Mucosa of stomach (tissue), 1 donor: ENCODE results near the gene TRNT1.

Experiments
- H3K27me3 ChIP-seq: one replicate; pipeline ENCODE4 v1.7.0; 2013; ENCODE audit warnings: mild to moderate bottlenecking, low read length; ENCODE audit not compliant: control insufficient read depth, insufficient read depth
- H3K36me3 ChIP-seq: one replicate; pipeline ENCODE4 v1.7.0; 2013; ENCODE audit warnings: low read length; ENCODE audit not compliant: control insufficient read depth, insufficient read depth
- H3K4me1 ChIP-seq: one replicate; pipeline ENCODE4 v1.7.0; 2013; ENCODE audit warnings: mild to moderate bottlenecking, low read length; ENCODE audit not compliant: control insufficient read depth, insufficient read depth
- H3K4me3 ChIP-seq: one replicate; pipeline ENCODE4 v1.7.0; 2013; ENCODE audit warnings: low read length
- H3K9ac ChIP-seq: one replicate; pipeline ENCODE4 v1.7.0; 2013; ENCODE audit warnings: mild to moderate bottlenecking, low read length, moderate library complexity
- H3K9me3 ChIP-seq: one replicate; pipeline ENCODE4 v1.7.0; 2013; ENCODE audit warnings: mild to moderate bottlenecking, low read length, moderate library complexity; ENCODE audit not compliant: control insufficient read depth
- donor health status: Pancreatic carcinoma.

The TRNT1 gene

GRCh38 chr3:3157484-3157883 lies 30.7 kb downstream of the TRNT1 start:
- Histone ChIP-seq H3K9ac (no peak overlapping the region), H3K36me3 (peaks cover 6% of the 10 kb centered on the region), H3K9me3 (no peaks in the 10 kb centered on the region), H3K4me1 (no peaks in the 10 kb centered on the region), H3K27me3 (no peaks in the 10 kb centered on the region), H3K4me3 (no peak overlapping the region)

GRCh38 chr3:3160826-3161225 lies 34.1 kb downstream of the TRNT1 start:
- H3K36me3 ChIP-seq, result peaks cover 3% of the 10 kb centered on the region
- no peak overlapping the region for H3K9ac ChIP-seq
- no peaks in the 10 kb centered on the region for H3K27me3 ChIP-seq
- H3K4me1 ChIP-seq, result no peaks in the 10 kb centered on the region
- H3K9me3 ChIP-seq, result no peaks in the 10 kb centered on the region
- no peak overlapping the region for H3K4me3 ChIP-seq

- no peaks in the 10 kb centered on the region for H3K4me1 ChIP-seq
- no peaks in the 10 kb centered on the region for H3K27me3 ChIP-seq
- H3K4me3 ChIP-seq, result no peak overlapping the region
- no peak overlapping the region for H3K9ac ChIP-seq
- H3K9me3 ChIP-seq, result no peaks in the 10 kb centered on the region
- H3K36me3 ChIP-seq, result peaks cover 4% of the 10 kb centered on the region
These were observed 38.5 kb downstream of the TRNT1 start for GRCh38 chr3:3165241-3165640.

- Histone ChIP-seq H3K9ac (no peak overlapping the region), H3K27me3 (no peaks in the 10 kb centered on the region), H3K36me3 (peaks cover 4% of the 10 kb centered on the region), H3K4me1 (no peaks in the 10 kb centered on the region), H3K9me3 (no peaks in the 10 kb centered on the region), H3K4me3 (no peak overlapping the region)
These were observed 38.9 kb downstream of the TRNT1 start for GRCh38 chr3:3165650-3166049.

- Histone ChIP-seq H3K4me3 (no peak overlapping the region), H3K4me1 (peaks cover 7% of the 10 kb centered on the region), H3K27me3 (no peaks in the 10 kb centered on the region), H3K9ac (no peak overlapping the region), H3K36me3 (no peaks in the 10 kb centered on the region), H3K9me3 (no peaks in the 10 kb centered on the region)
These were observed 44.3 kb downstream of the TRNT1 start for GRCh38 chr3:3170998-3171397.

- H3K9ac ChIP-seq, result no peak overlapping the region
- no peaks in the 10 kb centered on the region for H3K36me3 ChIP-seq
- H3K4me1 ChIP-seq, result peaks cover 7% of the 10 kb centered on the region
- H3K27me3 ChIP-seq, result no peaks in the 10 kb centered on the region
- no peaks in the 10 kb centered on the region for H3K9me3 ChIP-seq
- no peak overlapping the region for H3K4me3 ChIP-seq
These were observed 45.9 kb downstream of the TRNT1 start for GRCh38 chr3:3172627-3173026.

- Histone ChIP-seq H3K4me1 (peaks cover 10% of the 10 kb centered on the region), H3K4me3 (no peak overlapping the region), H3K36me3 (no peaks in the 10 kb centered on the region), H3K27me3 (no peaks in the 10 kb centered on the region), H3K9ac (no peak overlapping the region), H3K9me3 (no peaks in the 10 kb centered on the region)
These were observed 51.2 kb downstream of the TRNT1 start for GRCh38 chr3:3177861-3178497.

GRCh38 chr3:3178498-3179328 lies 52.0 kb downstream of the TRNT1 start:
- peak overlapping the region; percentile 95 for H3K4me3 ChIP-seq
- H3K27me3 ChIP-seq, result no peaks in the 10 kb centered on the region
- H3K4me1 ChIP-seq, result peaks cover 10% of the 10 kb centered on the region
- no peaks in the 10 kb centered on the region for H3K36me3 ChIP-seq
- no peaks in the 10 kb centered on the region for H3K9me3 ChIP-seq
- peak overlapping the region; percentile 79 for H3K9ac ChIP-seq

GRCh38 chr3:3179407-3180094 lies 52.8 kb downstream of the TRNT1 start, which contains the start of gene CRBN:
Gene CRBN, minus strand, starts transcription at chr3:3179691. Its CDS starts 4 bp downstream, at chr3:3179687.
- Histone ChIP-seq H3K36me3 (no peaks in the 10 kb centered on the region), H3K27me3 (no peaks in the 10 kb centered on the region), H3K4me3 (peak within 1 kb of the TSS; percentile 95), H3K4me1 (peaks cover 10% of the 10 kb centered on the region), H3K9me3 (no peaks in the 10 kb centered on the region), H3K9ac (peak within 1 kb of the TSS; percentile 79)

- peaks cover 10% of the 10 kb centered on the region for H3K4me1 ChIP-seq
- no peak overlapping the region for H3K9ac ChIP-seq
- no peak overlapping the region for H3K4me3 ChIP-seq
- H3K36me3 ChIP-seq, result no peaks in the 10 kb centered on the region
- H3K27me3 ChIP-seq, result no peaks in the 10 kb centered on the region
- no peaks in the 10 kb centered on the region for H3K9me3 ChIP-seq
These were observed 53.7 kb downstream of the TRNT1 start for GRCh38 chr3:3180456-3180855.

- H3K27me3 ChIP-seq, result no peaks in the 10 kb centered on the region
- no peaks in the 10 kb centered on the region for H3K9me3 ChIP-seq
- no peaks in the 10 kb centered on the region for H3K36me3 ChIP-seq
- no peak overlapping the region for H3K4me3 ChIP-seq
- no peak overlapping the region for H3K9ac ChIP-seq
- no peaks in the 10 kb centered on the region for H3K4me1 ChIP-seq
These were observed 58.1 kb downstream of the TRNT1 start for GRCh38 chr3:3184876-3185275.
